HG03097 (cell line): ENCODE measurements around the gene TMEM26.

Experiments used
- ATAC-seq: cut with Tn5 transposase; IDR thresholded peaks from one replicate; pipeline ENCODE4 v1.9.1; 2021; ENCODE audit not compliant: unreplicated experiment, low FRiP score

The TMEM26 gene

DNA sequence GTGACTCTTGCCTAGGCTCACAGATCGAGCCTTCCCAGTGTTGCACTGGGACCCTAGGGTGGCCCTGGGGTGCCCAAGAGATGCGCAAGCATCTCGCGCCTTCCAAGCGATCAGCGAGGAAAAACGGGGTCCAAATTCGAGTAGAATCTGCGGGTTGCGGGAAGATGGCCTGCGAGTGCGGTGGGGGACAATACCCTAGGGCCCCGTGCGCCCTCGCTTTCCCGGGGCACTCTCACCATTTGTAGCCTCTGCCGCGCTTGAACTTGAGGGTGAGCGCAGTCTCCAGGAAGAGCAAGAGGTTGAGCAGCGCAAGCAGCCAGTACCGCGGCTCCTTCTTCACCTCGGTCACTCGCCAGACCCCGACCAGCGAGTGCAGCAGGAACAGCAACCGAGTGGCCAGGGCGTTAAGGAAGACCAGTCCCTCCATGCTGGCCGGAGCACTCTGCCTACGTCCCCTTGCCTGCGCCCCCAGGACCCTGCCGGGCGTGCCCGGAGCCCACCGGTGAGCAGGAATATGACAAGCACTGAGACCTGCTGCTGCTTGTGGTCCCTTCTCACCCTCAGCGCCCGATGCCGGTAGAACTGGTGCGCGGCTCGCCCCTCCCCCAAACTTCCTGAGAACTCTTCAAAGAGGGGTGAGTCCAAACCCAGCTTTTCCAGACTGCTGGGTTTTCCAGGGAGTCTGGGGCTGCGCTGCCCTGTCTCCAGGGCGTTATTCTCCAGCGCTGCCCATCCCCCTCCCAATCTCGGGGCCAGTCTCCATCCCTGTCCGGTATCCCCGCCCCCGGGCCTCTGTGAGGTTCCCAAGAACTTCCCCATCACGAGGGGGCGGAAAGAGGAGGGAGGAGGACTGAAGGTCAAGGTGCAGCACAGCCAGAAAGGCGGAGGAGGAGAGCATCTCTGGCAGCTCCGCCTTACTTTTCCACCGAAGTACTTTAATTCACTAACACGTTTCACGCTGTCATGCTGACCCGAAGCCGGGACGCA, at the start of gene TMEM26:
TMEM26 (minus strand) TSS at position 727 of the 987 bp plus-strand sequence; CDS start at position 427, 300 bp downstream.
- no peak for ATAC-seq

DNA sequence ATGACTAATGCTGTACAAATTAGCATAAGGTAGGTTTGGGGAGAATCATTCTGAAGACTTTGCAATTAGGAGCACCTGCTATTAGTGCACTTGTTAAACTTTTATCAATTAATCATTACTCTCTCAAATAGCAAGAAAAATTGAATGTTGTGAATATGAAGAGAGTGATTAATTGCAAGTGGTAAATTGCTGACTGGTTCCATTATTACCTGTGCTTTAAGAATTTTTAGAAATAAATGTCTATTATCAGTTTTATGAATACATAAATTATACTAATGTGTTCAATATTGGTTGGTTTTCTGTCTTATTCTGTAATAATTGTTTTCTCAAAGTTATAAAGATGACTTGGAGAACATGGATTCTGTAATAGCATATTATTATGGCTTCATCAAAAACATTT, 47.3 kb upstream of the TMEM26 start:
- ATAC-seq: no peak

DNA sequence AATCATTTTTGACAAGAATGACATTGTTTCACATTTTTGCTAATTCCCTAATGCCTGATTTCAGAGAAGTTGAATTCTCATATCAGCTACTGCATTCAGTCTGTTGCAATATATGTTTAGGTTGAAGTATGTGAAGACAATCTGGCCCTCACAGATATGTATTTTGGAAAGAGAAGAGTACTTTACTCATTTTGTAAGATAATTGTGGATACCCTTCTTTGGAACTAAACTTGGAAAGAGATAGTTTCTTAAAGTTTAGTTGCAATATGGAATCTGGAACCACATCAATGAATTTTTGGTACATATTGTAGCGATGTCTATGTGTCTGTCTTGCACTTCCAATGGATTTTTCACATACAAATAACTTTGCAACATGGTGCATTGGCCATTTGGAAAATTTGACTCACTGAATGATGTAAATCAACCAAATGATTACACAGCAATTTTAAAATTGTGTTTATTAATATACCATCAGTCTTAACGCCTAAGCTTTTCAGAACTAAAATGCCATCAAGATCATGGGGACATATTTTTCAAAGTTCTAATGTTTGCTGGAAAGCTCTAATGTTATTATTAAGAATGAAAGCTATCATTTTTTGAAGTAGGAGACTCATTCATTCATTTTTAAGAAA, 39.3 kb upstream of the TMEM26 start:
- no peak for ATAC-seq

DNA sequence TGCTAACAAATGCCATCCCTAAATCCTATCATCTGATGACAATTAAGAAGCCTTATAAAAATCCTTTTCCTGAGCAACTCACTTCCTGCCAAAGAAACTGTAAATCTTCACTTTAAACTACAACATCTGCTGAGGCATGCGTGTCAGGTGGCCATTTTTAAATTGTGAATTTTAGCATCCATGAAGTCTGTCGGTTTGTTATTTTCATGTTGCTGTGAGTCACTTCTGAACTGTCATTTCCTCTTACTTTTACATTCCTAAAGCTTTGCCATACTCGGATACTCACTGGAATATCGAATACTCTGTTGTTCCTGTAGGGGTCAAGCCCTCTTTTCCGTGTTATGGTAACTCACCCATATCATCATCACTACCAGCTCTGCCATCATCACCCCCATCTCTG, 34.3 kb upstream of the TMEM26 start:
- no peak for ATAC-seq

DNA sequence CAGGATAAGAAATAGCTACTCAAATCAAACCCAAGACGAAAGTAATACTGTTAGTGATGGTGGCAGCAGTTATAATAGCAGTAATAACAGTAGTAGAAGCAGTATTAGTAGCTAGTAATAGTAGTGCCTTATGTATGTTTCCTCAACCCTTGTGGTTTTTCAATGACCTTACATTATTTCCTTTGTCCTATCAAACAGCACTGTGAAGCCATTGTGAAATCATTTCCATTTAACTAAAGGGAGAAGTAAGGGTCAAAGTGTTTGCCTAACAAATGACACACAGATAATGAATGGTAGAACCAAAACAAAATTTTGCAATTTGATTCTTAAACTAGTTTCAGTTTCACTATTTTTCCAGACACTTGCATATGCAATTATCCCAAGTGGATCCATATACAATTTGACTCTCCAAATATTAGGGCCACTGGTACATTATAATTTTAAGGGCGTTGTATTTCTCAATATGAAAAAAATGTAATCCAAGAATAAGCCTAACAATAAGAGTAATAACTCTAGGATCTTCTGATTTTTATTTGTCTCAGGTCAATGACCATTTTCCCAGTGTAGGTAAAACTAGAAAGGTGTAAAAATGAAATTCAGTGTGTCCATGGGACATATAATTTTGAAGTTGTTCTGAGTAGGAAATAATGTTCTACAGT, 33.7 kb upstream of the TMEM26 start:
- ATAC-seq: no peak

DNA sequence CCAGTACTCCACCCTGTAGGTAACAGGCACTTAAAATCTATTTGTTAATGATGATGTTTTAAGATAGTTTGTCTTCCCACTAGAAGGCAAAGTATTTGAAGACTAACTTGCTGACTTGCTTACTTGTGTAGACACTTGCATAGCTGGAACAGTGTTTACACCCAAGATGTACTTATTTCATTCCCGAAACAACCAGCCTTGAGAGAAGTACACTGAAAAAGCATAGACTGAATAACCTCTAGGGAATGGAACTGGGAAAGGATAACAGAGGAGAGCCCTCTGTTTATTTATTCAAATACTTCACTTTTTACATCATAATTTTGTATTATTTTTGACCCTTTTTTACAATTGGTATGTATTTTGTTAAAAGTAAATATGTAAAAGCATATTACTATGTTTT, 33.1 kb upstream of the TMEM26 start:
- no peak for ATAC-seq

DNA sequence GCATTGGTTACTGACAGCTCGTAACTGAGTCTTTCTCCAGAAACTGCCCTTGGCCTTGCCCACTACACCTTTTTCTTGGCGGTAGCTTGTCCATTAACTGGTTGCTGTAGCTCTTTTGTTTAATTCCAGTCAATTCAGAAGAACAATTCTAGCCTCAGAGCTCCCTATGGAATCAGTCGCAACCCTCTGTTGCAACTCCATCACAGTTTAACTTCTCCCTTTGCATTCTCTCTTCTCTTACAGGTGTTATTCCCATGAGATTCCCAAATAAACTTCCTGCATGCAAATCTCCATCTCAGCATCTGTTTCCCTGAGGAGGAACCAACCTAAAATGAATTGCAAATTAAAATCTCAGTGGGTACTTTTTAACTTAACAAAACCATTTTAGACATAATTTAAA, 28.4 kb upstream of the TMEM26 start:
- no peak for ATAC-seq

DNA sequence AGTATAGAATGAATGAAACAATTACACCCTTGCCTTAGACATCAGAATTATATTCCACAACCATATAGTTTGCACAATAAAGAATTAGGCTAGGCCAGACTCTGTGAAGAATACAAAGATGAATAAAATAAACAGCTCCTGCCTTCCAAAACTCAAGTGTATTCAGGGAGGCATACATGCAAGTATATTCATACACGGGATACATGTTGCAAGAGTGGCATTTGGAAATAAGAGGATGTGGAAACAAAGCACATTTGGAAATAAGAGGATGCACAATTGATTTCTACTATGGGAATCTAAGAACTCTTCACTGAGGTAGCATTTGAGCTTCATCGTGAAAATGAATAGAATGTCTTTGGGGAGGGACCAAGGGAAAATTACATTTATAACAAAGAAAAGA, 27.0 kb upstream of the TMEM26 start:
- ATAC-seq: no peak

DNA sequence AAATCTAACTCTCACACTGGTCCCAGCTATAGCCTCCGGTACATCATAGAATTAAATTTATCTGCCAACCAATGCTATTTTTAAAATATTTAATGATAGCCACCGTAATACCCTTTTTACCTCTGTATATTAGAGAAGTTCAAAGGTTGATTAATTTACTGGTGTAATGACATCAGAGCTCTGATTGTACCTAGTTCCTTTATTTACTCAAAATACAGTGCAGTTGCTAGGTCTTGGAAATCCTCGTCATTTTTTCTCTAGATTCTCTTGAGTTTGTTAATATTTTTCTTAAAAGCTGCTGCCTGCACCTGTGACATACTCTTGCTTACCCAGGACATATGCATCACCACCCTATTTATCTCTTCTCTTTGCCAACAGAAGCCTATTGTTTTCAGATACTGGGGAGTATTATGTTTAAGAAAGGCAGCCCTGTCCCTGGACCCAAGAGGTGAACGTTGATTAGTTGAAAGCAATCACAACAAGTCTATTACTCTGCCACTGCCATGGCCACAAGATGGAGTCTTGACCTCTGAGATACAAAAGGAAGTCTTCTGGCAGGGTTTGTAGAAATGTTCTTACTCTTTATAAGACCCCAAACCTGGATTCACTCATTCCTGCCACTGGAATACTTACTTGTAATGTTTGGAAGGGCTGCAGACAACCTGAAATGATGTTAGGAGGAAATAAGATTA, 25.6 kb upstream of the TMEM26 start:
- no peak for ATAC-seq

DNA sequence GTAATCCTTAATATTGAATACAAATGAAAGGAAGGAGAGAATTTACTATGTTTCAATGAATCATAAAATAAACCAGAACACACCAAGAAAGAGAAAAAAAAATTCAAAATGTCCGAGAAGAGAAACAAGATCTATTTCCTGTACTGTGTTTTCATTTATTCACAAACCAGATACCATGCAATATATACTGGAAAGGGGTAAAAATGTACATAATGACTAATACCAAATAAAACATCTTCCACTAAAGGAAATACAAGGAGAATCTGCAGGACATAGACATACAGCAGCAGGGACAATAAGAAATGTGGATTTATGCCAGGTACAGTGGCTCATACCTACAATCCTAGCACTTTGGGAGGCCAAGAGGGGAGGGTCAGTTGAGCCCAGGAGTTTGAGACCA, 24.3 kb upstream of the TMEM26 start:
- ATAC-seq: no peak

DNA sequence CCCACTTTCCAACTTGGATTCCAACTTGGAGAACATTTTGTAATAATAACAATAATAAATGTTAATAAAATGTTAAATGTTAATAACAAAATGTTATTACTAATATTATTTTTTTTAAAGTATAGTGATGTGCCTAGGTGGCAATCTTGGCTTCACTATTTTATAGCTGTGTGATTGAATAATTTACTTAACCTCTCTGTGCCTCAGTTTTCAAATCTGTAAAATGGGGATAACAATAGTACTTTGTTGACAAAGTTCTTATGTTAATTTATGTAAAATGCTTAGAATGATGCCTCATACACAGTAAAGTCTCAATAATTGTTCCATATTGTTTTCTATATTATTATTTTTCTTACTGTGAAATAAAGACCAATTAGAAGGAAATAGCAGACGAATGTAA, 23.3 kb upstream of the TMEM26 start:
- no peak for ATAC-seq

DNA sequence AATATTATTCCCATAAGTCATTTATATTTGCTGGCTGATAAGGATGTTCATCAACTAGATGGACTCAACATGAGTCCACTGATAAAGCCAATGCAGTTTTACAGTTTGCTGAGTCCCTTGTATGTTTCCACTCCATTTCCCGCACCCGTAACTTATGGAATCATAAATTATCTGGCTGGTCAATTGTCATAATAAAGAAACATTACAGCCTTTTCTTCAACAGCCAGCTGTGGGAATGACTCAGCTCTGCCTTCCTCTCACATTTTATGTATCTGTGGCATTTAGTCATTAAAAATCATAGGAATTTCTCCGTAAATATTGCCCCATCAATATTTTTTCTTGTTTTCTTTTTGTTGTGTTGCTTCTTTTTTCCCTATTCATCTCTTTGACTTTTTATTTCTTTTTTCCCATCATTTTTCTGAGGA, 22.3 kb upstream of the TMEM26 start:
- no peak for ATAC-seq

DNA sequence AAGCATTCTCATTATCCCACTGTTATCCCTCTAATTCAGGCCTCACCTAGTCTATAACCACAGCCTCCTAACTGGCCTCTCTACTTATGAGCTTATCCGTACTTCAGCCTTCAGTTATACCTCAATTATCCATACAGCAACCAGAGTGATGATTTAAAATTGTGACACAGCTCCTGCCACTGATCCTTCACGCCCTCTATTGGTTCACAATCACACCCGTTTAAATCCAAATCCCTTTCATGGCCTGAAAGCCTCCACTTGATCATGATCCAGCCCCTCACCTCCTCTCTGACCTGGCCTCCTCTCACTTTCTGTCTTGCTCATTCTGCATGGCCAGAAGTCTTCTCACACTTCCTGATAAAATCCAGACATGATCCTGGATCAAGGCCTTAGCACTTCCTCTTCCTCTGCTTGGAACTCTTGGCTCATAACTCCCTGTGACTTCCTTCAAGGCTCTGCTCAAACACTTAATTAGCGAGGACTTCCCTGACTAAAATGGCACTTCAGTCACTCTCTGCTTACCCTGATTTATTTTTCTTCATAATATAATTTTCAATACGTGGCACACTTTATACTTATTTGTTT, 19.0 kb upstream of the TMEM26 start:
- no peak for ATAC-seq

DNA sequence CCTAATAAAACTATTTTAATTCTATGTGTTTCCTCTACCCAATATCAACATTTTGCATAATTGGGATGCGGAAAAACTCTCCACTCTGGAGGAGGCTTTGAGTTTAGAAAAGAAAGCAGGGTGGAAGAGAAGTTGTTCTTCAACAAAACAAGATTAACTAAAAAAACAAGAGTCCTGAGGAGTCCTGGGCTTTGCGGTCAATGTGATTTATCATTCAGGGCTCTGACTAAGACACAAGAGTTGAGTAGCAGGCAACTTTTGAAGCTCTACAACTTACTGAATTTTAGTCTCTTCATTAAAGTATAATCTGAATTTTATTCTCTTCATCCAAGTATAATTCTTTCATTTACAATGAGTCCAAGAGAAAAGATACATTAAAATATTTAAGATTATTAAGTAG, 18.3 kb upstream of the TMEM26 start:
- ATAC-seq: no peak

DNA sequence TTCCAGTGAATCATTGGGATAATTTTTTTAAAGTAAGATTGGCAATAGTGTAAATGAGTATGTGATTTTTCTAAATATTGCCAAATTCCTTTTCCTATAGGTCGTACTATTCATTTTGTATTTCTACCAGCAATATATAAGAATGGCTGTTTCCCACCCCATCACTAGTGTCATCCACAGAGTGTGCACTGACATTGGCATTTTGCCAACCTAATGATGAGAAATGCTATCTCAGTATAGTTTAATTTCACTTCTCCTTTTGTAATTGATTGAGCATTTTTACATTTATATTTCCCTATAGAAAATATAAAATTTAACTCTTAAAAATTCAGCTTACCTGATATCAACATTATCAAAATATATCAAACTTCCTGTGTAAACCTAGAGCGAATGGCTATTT, 17.6 kb upstream of the TMEM26 start:
- ATAC-seq: no peak

DNA sequence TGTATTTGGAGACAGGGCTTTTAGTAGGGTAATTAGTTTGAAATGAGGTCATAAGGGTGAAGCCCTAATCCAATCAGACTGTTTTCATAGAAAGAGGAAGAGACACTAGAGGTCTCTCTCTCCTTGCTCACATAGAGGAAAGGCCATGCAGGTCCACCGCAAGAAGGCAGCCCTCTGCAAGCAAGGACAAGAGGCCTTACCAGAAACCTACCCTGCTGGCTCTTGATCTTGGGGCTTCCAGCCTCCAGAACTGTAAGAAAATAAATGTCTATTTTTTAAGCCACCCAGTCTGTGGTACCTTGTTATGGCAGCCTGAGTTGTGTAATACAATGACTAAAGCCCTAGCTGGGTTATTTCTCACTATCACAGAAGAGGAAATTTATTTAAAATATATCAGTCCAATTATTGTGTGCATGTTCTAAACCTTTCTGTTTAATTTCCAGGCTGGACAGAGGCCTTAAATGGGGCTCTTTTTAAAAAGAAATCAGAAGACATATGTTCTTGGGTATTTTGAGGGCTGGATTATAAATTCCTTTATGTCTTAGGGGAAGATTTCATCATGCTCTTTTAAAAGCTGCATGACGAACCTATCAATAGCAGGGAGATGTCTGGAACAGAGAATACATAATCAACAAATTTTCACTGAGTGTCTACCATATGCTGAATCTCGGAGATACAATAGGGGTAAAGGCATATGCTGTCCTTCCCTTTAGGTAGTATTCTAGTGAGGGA, 12.9 kb upstream of the TMEM26 start:
- no peak for ATAC-seq

DNA sequence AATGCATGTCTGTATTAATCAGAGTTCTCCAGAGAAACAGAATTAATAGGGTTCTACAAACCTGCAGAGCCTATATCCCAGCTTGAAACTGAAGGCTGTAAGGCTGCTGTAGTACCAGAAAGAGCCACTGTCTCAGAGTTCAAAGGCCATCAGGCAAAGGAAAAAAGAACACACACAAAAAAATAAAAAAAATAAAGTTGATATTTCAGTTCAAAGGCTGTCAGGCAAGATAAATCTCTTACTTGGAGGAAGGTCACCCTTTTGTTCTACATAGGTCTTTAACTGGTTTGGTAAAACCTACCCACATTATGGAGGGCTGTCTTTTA, 12.0 kb upstream of the TMEM26 start:
- ATAC-seq: no peak

DNA sequence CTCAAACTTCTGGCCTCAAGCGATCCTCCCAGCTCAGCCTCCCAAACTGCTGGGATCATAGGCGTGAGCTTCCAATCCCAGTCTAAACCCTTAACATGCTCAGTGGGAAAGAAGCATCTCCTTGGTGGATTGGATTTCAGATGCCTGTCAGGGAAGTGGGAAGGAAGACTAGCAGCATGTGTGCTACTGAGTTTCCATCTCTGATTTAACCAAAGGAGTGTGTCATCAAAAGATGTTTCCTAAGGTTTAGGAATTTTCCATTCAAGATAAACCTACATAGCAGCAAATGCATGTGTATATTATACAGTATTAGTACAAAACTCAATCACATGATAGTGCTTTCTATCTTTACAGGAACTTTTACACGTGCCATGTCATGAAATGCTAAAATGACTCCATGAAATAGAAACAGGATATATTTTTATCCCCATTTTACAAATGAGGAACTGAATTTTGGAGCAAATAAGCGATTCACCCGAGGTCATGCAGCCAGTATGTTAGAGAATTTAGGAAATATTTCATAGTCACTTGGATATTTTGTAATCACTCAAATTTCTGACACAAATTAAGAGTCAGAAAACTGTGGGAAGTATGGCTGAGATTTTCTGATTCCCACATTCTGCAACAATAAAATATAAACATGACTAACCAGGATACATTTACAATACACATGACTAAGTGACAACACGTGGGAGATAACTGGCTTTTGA, 11.4 kb upstream of the TMEM26 start:
- ATAC-seq: no peak
